Hepatocyte (in vitro differentiated cells): ENCODE results near the gene CAMK1.

Source experiments
- EZH2 ChIP-seq: fragments of 200-600 bp; sonication (generic); IDR thresholded peaks from 2 replicates; pipeline ENCODE4 v1.6.1; 2016; ENCODE audit warnings: antibody characterized with exemption, mild to moderate bottlenecking, borderline replicate concordance
- TF ChIP-seq, protein P1 (sequence below): fragments of 200-600 bp; sonication (generic); IDR thresholded peaks from 2 replicates; pipeline ENCODE4 v1.5.1; 2016; ENCODE audit warnings: antibody characterized with exemption, mild to moderate bottlenecking; ENCODE audit not compliant: poor library complexity

DNA sequence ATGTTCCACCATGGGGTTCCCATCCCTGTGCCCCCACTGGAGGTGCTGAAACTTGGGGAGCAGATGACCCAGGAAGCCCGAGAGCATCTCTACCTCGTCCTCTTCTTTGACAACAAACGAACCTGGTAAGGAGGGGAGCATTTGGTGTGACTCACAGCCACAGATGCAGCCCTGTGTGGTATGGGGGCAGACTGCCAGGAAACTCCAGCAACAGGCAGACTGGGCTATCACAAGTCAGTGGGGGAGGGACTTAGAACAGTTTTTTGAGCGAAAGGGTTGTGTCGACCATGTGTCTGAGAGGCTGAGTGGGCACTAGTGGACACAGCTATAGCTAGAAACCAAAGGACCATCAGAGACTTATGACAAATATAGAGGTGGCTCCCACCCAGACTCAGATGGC, 23.4 kb downstream of the CAMK1 start:
- TF ChIP-seq, protein P1, sequence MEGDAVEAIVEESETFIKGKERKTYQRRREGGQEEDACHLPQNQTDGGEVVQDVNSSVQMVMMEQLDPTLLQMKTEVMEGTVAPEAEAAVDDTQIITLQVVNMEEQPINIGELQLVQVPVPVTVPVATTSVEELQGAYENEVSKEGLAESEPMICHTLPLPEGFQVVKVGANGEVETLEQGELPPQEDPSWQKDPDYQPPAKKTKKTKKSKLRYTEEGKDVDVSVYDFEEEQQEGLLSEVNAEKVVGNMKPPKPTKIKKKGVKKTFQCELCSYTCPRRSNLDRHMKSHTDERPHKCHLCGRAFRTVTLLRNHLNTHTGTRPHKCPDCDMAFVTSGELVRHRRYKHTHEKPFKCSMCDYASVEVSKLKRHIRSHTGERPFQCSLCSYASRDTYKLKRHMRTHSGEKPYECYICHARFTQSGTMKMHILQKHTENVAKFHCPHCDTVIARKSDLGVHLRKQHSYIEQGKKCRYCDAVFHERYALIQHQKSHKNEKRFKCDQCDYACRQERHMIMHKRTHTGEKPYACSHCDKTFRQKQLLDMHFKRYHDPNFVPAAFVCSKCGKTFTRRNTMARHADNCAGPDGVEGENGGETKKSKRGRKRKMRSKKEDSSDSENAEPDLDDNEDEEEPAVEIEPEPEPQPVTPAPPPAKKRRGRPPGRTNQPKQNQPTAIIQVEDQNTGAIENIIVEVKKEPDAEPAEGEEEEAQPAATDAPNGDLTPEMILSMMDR: no peak
- no peak for TF ChIP-seq EZH2
